ENCODE measurements around the gene PCNX3. TPM values are rescaled to one million over a fixed set of nuclear protein-coding genes. Genes with fewer than 3 reads are reported as not detected.

PCNX3 gene
- total RNA-seq, 3 donors from 2014 or later = 42.5 to 53.4 (median 47.5) TPM

GRCh38 chr11:65634109-65634436 lies 18.5 kb downstream of the PCNX3 start:
- Histone ChIP-seq H3K36me3 (ENCODE audit: low read depth) (peaks cover 7% of the 10 kb centered on the region), H3K9me3 (no peaks in the 10 kb centered on the region), H3K4me3 (no peak overlapping the region), H3K4me1 (ENCODE audit: low read depth) (peaks cover 7% of the 10 kb centered on the region)
- ATAC-seq (no peak), DNase-seq (no peak)
- intact Hi-C loops (cut with DNase I, micrococcal nuclease) = no loop called here
- TF ChIP-seq CTCF (IDR thresholded peaks at IDR 0.05) = no peak

- no peak overlapping the region for H3K4me3 ChIP-seq
- DNase-seq (no peak), ATAC-seq (no peak)
- intact Hi-C loops (cut with DNase I, micrococcal nuclease) = no loop called here
- TF ChIP-seq CTCF (IDR thresholded peaks at IDR 0.05) = no peak
- H3K36me3 ChIP-seq (ENCODE audit: low read depth) = peaks cover 4% of the 10 kb centered on the region
- no peaks in the 10 kb centered on the region for H3K9me3 ChIP-seq
- peaks cover 9% of the 10 kb centered on the region for H3K4me1 ChIP-seq (ENCODE audit: low read depth)
Measured at GRCh38 chr11:65634440-65634839, 18.9 kb downstream of the PCNX3 start.

- DNase-seq (no peak), ATAC-seq (no peak)
- Histone ChIP-seq H3K9me3 (no peaks in the 10 kb centered on the region), H3K4me1 (ENCODE audit: low read depth) (peaks cover 14% of the 10 kb centered on the region), H3K4me3 (no peak overlapping the region), H3K36me3 (ENCODE audit: low read depth) (no peaks in the 10 kb centered on the region)
- intact Hi-C loops (cut with DNase I, micrococcal nuclease) = no loop called here
- TF ChIP-seq CTCF (IDR thresholded peaks at IDR 0.05) = no peak
Measured at GRCh38 chr11:65634905-65635731, 19.5 kb downstream of the PCNX3 start.

GRCh38 chr11:65636108-65637031 lies 20.8 kb downstream of the PCNX3 start:
- DNase-seq (no peak), ATAC-seq (no peak)
- intact Hi-C loops (cut with DNase I, micrococcal nuclease) = no loop called here
- TF ChIP-seq CTCF (IDR thresholded peaks at IDR 0.05) = no peak
- peaks cover 15% of the 10 kb centered on the region for H3K4me1 ChIP-seq (ENCODE audit: low read depth)
- H3K9me3 ChIP-seq = no peaks in the 10 kb centered on the region
- H3K4me3 ChIP-seq = no peak overlapping the region
- H3K36me3 ChIP-seq (ENCODE audit: low read depth) = no peaks in the 10 kb centered on the region

- Histone ChIP-seq H3K4me1 (ENCODE audit: low read depth) (peaks cover 15% of the 10 kb centered on the region), H3K36me3 (ENCODE audit: low read depth) (no peaks in the 10 kb centered on the region), H3K4me3 (no peak overlapping the region), H3K9me3 (no peaks in the 10 kb centered on the region)
- no peak for TF ChIP-seq CTCF (IDR thresholded peaks at IDR 0.05)
- ATAC-seq = no peak
- no peak for DNase-seq
- intact Hi-C loops (cut with DNase I, micrococcal nuclease) = no loop called here
Measured at GRCh38 chr11:65637032-65637557, 21.5 kb downstream of the PCNX3 start.
